NCI-H226 (cell line): Measurements from ENCODE around the gene ABCC10.
"Not testable (repeated sequence)": the region's sequence is repeated elsewhere in the genome, so short reads cannot be mapped to it uniquely, and the experiment has no call there.

ENCODE experiments used
- DNase-seq: peaks from one replicate; pipeline ENCODE4 v3.0.0-alpha.2; 2015

Gene ABCC10

GRCh38 chr6:43498291-43498690 lies 71.0 kb downstream of the ABCC10 start:
- DNase-seq = not testable (repeated sequence)

- no peak for DNase-seq
These were observed 71.9 kb downstream of the ABCC10 start for GRCh38 chr6:43499028-43499815.
